NCI-H1930 (cell line): ENCODE results near the gene UBE2I.
A peak's percentile ranks its signal among the peaks of the same experiment; 100 is the strongest.

Source experiments
- DNase-seq, 2 experiments: peaks; one replicate each; lab custom pipeline; 2025; lab: John Stamatoyannopoulos, UW

The UBE2I gene

GRCh38 chr16:1361685-1362360 lies 52.4 kb downstream of the UBE2I start:
- DNase-seq = no peak

- no peak for DNase-seq
Measured at GRCh38 chr16:1362807-1363206, 53.4 kb downstream of the UBE2I start.

- peak; percentile 39 to 51 for DNase-seq
Measured at GRCh38 chr16:1363501-1364041, 54.1 kb downstream of the UBE2I start.

- no peak for DNase-seq
Measured at GRCh38 chr16:1364510-1364909, 55.1 kb downstream of the UBE2I start.

GRCh38 chr16:1366060-1366711 lies 56.8 kb downstream of the UBE2I start:
- DNase-seq = no peak

GRCh38 chr16:1366712-1367299 lies 57.4 kb downstream of the UBE2I start:
- no peak for DNase-seq

- no peak for DNase-seq
Measured at GRCh38 chr16:1367486-1368174, 58.2 kb downstream of the UBE2I start.

GRCh38 chr16:1371054-1371978 lies 61.9 kb downstream of the UBE2I start:
- no peak for DNase-seq

GRCh38 chr16:1372292-1372950 lies 63.0 kb downstream of the UBE2I start:
- no peak for DNase-seq

- DNase-seq = no peak
Measured at GRCh38 chr16:1374418-1375297, 65.2 kb downstream of the UBE2I start.

- no peak for DNase-seq
Measured at GRCh38 chr16:1375298-1375640, 65.8 kb downstream of the UBE2I start.

- DNase-seq = no peak
Measured at GRCh38 chr16:1375741-1376410, 66.4 kb downstream of the UBE2I start.
